Left renal pelvis (tissue), 4 donors: ENCODE results near the gene CFAP299. TPM values are rescaled to one million over a fixed set of nuclear protein-coding genes. Genes with fewer than 3 reads are reported as not detected.
"Not testable (repeated sequence)": the region's sequence is repeated elsewhere in the genome, so short reads cannot be mapped to it uniquely, and the experiment has no call there.

Experiments
- DNase-seq, 4 donors: peaks; one replicate each; pipeline ENCODE4 v3.0.0-alpha.2; 2013; ENCODE audit warnings: low read depth in 4 of 4, low spot score in 3 of 4
- polyA plus RNA-seq, 4 donors: library from polyadenylated mRNA; unstranded; fragments of 120-200 nt; gene quantifications; one replicate each; pipeline ENCODE4 v1.2.1, GENCODE V29; 2013; ENCODE audit not compliant: insufficient read length in 4 of 4

The CFAP299 gene
- polyA plus RNA-seq, 4 donors = 0.52 to 1.1 (median 0.69) TPM; not detected in 1

- not testable (repeated sequence) for DNase-seq
Measured at GRCh38 chr4:80793660-80794059, 458.1 kb downstream of the CFAP299 start.

- DNase-seq = no peak
Measured at GRCh38 chr4:80798082-80798481, 462.6 kb downstream of the CFAP299 start.

GRCh38 chr4:80800719-80801118, 465.2 kb downstream of the CFAP299 start:
- DNase-seq = not testable (repeated sequence)

GRCh38 chr4:80803337-80803736, 467.8 kb downstream of the CFAP299 start:
- DNase-seq = no peak

- no peak for DNase-seq
Measured at GRCh38 chr4:80806472-80806871, 470.9 kb downstream of the CFAP299 start.

GRCh38 chr4:80809039-80809729, 473.7 kb downstream of the CFAP299 start:
- no peak for DNase-seq

- no peak for DNase-seq
Measured at GRCh38 chr4:80811406-80811805, 475.9 kb downstream of the CFAP299 start.

- DNase-seq = no peak
Measured at GRCh38 chr4:80812145-80812544, 476.6 kb downstream of the CFAP299 start.

GRCh38 chr4:80814266-80814665, 478.7 kb downstream of the CFAP299 start:
- no peak for DNase-seq

GRCh38 chr4:80831383-80832361, 496.1 kb downstream of the CFAP299 start:
- no peak for DNase-seq

- DNase-seq = no peak
Measured at GRCh38 chr4:80839281-80839680, 503.8 kb downstream of the CFAP299 start.

GRCh38 chr4:80839792-80840191, 504.3 kb downstream of the CFAP299 start:
- DNase-seq = no peak

GRCh38 chr4:80840396-80840795, 504.9 kb downstream of the CFAP299 start:
- DNase-seq = no peak

- DNase-seq = no peak
Measured at GRCh38 chr4:80841587-80842281, 506.2 kb downstream of the CFAP299 start.

GRCh38 chr4:80846210-80846609, 510.7 kb downstream of the CFAP299 start:
- no peak for DNase-seq

GRCh38 chr4:80852061-80852460, 516.5 kb downstream of the CFAP299 start:
- DNase-seq = no peak

- no peak for DNase-seq
Measured at GRCh38 chr4:80873571-80873970, 538.0 kb downstream of the CFAP299 start.

GRCh38 chr4:80874979-80875378, 539.4 kb downstream of the CFAP299 start:
- DNase-seq = no peak

GRCh38 chr4:80875642-80876041, 540.1 kb downstream of the CFAP299 start:
- DNase-seq = no peak

- no peak for DNase-seq
Measured at GRCh38 chr4:80876810-80877209, 541.3 kb downstream of the CFAP299 start.

GRCh38 chr4:80878218-80878617, 542.7 kb downstream of the CFAP299 start:
- no peak for DNase-seq
